GM12865 (cell line): ENCODE measurements around the gene HACD3.

Experiments
- DNase-seq: peaks from one replicate; pipeline ENCODE4 v3.0.0; 2010; ENCODE audit warnings: low read depth
- H3K4me3 ChIP-seq: 2 replicates; pipeline ENCODE4 v1.5.1; 2011; ENCODE audit warnings: mild to moderate bottlenecking, low read depth, low read length, control low read depth
- TF ChIP-seq, protein P1 (sequence below): IDR thresholded peaks from 2 replicates; pipeline ENCODE4 v1.5.1; 2011; ENCODE audit warnings: low read length, control low read depth, low read depth, inconsistent platforms; ENCODE audit not compliant: insufficient read depth; ENCODE audit errors: missing control alignments

Gene HACD3

DNA sequence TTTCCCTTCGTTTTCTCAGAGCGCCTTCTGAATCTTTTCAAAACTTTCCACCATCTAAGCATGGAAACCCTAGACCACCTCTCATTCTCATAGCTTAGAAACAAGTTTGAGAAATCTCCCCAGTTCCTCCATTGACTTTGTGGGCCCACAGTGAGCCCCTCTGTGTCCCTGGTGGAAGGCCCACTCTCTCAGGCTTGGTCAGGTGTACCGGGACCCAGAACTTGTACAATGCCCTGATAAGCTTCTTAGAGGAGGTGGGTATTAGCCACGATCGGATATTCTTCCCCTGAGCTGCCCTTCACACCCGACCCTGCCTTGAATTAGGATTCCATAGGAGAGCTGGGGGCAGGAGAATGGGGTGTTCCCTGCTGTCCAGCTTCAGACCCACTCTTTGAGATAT lies 91.4 kb downstream of the HACD3 start, which contains the start of gene SLC24A1:
SLC24A1 (plus strand) TSS at position 301 of the 400 bp plus-strand sequence. CDS start 2,143 bp downstream, outside the sequence.
- TF ChIP-seq, protein P1, sequence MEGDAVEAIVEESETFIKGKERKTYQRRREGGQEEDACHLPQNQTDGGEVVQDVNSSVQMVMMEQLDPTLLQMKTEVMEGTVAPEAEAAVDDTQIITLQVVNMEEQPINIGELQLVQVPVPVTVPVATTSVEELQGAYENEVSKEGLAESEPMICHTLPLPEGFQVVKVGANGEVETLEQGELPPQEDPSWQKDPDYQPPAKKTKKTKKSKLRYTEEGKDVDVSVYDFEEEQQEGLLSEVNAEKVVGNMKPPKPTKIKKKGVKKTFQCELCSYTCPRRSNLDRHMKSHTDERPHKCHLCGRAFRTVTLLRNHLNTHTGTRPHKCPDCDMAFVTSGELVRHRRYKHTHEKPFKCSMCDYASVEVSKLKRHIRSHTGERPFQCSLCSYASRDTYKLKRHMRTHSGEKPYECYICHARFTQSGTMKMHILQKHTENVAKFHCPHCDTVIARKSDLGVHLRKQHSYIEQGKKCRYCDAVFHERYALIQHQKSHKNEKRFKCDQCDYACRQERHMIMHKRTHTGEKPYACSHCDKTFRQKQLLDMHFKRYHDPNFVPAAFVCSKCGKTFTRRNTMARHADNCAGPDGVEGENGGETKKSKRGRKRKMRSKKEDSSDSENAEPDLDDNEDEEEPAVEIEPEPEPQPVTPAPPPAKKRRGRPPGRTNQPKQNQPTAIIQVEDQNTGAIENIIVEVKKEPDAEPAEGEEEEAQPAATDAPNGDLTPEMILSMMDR, result no peak
- H3K4me3 ChIP-seq, result no peak within 1 kb of the TSS
- no peak for DNase-seq

DNA sequence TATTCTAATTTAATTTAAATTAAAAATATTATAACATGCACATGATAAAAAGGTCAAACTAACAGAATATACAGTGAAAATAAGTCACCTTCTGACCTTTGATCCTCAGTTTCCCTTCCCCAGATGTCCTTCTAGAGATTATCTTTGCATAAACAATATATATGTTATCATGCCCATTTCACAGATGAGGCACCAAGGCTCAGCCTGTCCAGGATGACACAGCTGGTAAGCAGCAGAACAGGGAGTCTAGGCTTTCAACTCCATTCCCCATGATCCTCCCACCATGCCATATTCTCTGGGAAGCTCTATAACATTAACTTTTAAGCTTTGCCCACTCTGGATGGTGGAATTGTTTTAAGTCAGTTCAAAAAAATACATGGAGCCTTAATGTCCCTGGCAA lies 92.8 kb downstream of the HACD3 start:
- TF ChIP-seq, protein P1, result no peak
- H3K4me3 ChIP-seq, result no peak overlapping the region
- DNase-seq, result no peak

DNA sequence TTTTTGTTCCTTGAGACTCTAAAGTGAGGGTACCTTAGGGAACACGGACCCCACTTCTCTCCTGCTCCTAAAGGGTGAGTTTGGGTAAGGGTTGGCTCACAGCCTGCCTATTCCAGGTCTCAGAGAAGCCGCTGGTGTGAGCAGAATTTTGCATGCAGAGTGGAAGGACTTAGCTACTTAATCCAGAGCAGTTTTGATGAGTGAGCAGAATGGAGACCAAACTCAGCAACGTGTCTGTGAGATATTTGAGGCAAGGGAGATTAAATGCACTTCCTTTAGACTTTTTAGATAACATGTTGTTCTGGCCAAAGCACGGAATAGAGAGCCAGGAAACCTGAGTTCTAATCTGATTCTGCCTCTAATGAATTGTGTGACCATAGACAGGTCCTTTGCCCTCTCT lies 96.6 kb downstream of the HACD3 start:
- no peak overlapping the region for H3K4me3 ChIP-seq
- TF ChIP-seq, protein P1, result no peak
- no peak for DNase-seq
